HG03196 (cell line): ENCODE data around the gene PAK5.

Experiments used
- ATAC-seq: cut with Tn5 transposase; IDR thresholded peaks from one replicate; pipeline ENCODE4 v1.9.1; 2021; ENCODE audit not compliant: unreplicated experiment

The PAK5 gene

DNA sequence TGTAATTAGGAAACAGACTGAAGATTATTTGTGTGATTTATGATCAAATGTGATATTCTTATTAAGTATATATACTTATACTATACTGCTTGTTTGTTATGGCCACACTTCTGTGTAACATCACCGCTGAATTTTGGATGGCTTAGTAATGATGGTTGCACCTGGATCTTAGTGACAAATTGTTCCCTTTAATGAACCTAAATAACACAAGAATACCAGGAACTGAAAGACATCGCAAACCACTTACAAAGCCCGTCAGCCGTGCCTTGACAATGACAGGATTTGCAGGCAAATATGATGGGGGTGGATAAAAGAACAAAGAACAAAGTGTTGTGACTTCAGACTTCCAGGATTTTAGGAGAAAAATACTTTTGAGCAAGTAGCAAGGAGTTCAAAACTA lies 257.4 kb downstream of the PAK5 start:
- no peak for ATAC-seq

DNA sequence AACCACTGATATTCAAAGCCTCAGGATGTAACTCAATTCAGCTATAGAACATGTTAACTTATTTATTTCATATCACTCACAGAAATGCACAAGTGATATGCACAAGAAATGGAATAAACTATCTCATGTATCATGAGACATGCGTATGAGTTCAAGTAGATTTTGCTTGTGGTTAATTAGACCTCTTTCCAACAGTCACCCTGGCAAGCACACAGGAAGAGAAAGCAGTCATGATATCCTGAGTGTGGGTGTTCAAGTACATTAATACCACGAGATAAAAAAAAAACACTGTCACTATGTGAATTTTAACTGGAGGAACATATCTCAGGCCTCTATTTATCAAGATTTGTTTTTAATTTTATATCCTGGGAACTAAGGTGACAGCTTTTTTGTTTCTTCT lies 260.3 kb downstream of the PAK5 start:
- no peak for ATAC-seq

DNA sequence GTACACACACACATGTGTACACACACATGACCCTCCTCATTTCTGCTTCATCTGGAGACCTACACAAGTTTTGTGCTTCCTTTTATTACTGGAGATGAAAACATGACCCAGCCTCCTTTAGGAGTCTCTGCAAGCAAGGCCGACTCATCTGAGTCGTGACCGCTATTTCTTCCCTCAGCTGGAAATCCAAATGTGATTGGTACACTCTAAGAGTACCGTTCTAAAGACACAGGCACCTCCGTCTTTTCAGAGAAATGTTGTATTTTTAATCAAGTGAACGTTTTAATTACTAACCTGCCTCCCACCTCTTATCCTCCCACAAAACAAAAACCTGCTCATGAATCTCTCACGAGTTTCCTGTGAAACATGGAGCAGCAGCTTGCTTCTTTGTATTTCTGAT lies 261.5 kb downstream of the PAK5 start:
- ATAC-seq = no peak

DNA sequence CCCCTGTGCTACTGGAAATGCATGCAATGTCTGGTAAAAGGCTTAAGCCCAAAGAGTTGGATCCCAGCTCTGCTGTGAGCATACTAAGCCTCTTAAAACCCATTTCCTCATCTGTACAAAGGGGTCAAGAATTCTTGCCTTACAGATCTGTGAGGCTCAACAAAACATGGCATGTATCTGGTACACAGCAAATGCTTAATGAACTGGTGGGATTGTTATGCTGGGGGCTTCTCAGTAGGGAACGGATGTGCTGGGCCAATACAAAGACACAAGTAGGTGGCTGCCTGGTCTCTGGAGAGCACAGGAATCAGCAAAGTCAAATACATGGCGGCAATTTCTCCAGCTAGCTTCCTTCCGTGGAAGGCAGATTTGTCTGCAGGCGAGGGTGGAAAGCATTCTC lies 262.2 kb downstream of the PAK5 start:
- no peak for ATAC-seq

DNA sequence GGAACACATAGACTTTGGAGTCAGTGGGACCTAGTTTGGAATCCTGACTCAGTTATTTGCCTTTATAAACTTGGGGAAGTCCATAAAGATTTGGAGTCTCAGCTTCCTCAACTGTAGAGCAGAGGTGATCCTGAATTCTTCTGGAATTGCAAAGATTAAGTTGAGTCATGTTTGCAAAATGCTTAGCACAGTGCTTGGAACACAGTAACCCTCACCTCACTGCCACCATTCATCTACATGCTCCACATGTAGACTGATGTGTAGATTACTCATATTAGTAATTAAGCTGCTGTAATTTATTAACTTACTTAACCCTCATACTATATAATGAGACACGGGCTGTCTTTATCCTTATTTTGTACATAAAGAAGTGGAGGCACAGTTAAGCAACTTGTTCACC lies 263.0 kb downstream of the PAK5 start:
- ATAC-seq = no peak

DNA sequence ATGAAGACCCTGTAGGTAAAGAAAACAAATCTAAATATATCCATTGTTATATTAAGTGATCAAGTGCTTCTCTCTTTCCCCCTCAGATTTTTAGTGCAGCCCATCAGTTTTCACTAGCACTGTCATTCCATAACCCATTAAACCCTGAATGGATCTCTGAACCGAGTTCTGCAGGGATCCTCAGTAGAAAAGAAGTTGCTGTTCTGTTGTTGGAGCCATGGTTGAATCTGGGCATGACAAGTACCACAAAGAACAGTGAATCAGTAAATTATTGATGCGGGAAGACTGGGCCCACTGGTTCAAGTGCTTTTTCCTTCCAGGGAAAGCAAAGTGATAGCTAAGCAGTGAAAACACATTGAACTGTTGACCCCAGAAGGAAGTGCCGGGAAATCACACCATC lies 264.1 kb downstream of the PAK5 start:
- no peak for ATAC-seq

DNA sequence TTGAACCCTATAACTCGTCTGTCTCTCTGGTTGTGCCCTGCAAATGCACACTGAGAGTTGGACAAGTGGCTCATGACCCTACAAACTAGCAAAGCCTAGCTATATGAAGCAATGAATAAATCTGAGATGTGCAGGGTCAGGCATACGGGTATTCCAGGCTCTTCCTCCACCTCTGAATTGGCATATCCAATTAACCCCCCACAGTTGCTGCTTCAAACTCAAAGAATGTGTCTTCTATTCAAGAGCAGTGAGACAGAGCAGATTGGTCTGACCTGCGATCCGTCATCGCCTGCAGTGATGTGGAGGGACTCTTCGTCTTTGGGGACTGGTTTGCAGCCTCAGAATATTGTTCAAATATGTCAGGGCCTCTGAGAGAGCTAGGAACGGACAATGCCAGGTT lies 264.7 kb downstream of the PAK5 start:
- ATAC-seq = no peak

DNA sequence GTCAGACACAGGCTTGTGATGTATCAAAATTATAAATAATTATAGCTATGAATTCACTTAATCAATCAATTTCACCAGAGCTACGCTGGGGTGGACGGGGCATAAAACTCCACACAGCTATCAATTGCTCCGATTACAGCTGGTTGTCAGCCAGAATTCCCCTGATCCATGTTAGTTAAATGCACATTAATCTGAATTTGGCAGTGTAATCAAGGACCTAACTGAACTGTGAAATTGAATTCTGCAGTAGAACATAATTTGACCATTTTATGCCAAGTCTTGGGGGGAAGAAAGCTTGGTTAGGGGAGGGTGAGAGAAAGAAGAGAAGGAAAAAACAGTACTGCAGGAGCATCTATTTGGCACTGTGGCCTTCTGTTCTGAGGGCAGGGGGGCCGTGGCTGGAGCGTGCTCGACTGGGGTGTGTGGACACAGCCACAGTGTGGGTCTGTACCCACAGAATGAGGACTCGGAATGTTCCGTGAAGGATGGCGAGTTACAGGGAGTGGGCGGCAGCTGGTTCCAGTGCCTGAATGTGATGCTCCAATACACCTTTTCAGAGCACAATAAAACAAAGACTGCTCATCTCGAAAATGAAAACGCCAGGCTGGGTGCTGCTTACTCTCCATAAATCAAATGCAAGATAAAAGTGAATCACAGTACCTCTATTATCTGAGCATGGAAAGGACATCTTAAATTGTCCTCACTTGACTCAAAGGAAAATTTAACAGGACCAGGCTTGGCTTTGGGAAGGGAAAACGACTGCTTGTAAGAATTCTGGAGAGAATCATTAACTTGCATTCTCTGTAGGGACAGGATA lies 265.3 kb downstream of the PAK5 start:
- no peak for ATAC-seq

DNA sequence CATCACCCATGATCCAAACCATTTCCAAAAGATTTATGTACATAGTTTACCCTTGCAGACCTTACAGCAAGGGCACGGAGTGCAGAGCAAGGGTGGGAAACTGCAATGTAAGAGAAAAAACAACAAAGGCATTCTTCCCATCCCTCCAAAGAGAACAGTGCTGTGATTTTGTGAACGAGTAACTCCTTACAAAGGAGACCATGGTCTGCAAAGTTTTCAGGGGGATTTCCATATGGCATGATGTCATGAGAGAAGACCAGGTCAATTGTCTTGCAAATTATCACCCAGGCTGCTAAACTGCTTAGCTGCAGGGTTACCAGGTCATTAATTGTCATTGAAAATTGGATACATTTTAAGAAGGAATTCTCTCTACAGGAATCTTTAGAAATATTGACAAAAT lies 266.2 kb downstream of the PAK5 start:
- ATAC-seq = no peak

DNA sequence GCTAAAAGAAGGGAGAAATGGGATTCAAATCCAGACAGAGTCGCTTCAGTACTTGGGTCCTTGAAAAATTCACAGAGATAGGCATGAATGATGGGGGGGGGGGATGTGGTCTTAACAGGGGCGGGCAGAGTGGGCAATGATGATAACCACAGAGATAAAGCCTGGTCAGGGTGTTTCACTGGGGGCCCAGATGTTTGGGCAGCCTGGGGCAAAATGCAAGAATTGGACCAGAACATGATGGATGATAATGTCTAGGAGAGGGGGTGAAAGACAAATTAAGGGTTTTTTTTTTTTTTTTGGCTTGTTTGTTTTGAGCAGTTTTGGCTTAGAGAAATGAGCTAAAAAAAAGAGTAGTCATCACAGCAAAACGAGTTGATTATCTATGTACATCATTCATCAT lies 267.1 kb downstream of the PAK5 start:
- ATAC-seq = no peak

DNA sequence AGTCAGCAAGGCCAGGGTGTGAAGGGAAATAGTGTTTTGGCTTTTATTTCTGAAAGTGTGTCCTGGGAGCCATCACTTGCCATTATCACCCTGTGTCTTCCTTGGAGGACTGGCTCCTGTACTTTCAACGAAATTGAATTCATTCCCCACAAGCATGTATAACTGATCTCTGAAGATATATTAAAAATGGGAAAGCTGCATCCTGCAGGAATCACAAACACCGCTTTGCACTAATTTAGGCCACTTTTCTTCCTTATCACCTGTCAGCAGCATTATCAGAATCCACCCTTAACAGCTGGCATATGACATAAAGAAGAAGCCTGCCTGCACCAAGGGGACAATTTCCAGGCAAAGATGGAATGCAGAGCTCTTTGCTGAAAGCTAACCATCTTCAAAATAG lies 268.3 kb downstream of the PAK5 start:
- ATAC-seq = no peak

DNA sequence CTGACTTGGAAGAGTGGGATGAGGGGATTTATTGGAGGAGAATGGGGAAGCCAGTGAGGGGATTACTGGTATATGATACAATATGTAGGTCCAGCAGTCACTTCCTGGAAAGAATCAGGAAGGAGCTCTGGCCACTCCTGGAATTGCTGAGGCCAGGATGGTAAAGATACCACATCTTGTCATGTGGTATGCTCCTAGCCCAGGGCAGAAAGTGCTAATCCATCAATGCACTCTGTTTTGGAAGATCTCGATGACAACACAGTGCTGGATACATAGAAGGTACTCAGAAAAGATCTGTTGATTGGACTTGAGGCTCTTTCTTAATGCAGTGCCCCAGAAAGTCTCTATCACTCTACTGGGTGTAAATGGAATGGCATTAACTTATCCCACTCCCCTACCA lies 271.9 kb downstream of the PAK5 start:
- ATAC-seq = no peak

DNA sequence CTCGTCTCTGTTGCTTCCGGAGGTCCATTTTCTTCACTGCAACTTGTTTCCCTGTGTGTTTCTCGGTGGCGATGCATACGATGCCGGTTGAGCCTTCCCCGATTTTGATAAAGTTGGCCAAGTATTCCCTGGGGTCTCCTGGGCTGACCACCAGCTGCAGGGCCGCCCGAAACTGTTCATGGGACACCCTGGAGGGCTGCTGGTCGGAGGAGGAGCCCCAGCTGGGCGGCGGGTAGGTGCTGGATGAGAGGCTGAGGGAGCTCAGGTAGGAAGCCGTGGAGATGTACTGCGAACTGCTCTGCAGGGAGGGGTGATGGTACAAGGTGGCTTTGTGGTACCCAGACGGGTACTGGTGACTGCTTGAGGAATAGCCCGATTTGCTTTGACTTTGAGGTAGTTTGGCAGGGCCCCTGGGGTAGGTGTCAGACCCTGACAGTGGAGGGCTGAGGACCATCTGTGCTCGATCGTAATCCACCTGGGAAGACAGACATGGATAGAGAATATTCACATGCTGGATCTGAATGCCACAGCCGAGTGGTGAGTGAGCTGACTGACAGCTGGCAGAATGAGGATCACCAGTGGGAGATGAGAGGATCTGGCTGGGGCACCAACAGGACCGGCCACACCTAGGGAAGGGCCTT lies 272.8 kb downstream of the PAK5 start:
- no peak for ATAC-seq

DNA sequence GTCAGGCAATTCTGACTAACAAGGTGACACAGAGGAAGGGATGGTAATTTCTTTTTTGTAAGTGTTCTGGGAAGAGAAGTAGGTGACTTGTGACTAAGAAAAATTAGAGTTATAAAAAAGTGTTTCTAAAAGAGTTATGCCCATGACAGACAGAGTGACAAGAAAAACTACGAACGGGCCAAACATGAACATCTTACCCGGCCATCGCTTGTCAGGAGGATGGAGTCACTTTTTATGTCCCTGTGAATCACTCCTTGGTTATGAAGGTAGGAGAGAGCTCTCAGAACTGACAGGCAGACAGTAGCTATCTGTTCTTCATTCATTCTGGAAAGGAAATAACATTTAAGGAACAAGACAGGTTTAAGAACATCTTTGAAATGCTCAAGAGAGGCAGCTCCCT lies 281.5 kb downstream of the PAK5 start:
- ATAC-seq = no peak

DNA sequence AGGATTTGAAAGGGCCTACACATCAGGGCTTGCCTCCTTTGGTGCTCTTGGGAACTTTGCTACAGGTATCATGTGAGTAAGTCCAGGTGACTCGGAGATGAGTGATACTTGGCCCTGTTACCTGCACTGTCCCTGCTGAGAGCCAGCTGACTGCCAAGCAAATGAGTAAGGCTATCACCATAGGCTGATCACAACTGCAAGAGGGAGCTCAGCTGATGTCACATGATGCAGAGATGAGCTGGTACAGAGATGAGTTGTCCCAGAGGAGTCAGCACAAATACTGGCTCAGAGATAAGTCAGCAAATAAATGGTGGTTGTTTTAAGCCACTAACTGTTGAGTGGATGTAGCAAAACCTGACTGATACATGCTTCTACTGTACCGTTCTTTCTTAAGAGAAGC lies 283.1 kb downstream of the PAK5 start:
- no peak for ATAC-seq

DNA sequence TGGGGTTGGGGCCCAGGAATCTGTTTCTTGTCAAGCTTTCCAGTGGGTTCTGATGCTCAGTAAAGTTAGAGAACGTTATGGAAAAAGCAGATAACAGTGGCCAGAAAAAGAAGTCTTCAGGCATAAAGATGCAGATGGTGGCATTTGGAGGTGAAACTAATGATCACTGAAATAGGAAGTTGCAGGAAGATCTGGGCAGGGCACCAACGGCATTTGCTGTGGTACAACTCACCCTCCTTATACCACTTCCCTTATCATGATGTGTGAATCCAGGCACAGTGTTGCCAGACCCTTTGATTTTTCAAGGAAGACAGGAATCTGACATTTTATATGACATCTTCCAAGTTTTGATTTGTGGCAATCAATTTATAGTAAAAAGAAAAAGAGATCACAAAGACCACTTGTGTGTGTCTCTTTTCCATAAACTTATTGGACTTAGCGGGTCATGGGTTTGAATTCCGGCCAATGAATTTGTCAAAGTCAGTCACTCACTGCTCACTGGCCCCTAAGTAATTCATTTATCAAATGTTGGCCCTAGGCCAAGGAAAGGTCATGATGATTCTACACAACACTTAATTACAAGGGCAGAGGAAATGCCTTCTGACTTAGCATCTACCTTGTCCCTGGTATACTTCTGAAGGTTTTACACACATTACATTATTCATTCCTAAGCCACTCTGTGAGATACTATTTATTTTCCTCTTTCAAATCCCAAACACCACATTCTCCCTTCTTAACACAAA lies 286.9 kb downstream of the PAK5 start:
- ATAC-seq = no peak

DNA sequence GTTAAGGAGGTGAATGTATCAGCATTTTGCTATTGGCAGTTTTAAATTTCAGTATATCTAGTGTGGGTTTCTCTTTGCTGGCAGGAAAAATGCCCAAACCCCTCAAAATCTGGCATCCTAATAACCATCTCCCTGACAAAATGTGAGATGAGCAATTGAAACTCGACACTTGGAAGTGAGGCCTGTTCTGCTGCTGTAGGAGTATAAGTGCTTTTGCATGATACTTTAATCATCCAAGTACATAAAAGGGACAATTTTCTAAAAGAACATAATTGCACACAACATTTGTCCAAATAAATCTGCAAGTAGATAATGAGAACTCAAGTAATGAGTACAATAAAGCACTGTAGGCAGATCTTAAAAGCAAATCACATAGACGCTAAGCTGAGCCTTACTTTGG lies 288.0 kb downstream of the PAK5 start:
- no peak for ATAC-seq

DNA sequence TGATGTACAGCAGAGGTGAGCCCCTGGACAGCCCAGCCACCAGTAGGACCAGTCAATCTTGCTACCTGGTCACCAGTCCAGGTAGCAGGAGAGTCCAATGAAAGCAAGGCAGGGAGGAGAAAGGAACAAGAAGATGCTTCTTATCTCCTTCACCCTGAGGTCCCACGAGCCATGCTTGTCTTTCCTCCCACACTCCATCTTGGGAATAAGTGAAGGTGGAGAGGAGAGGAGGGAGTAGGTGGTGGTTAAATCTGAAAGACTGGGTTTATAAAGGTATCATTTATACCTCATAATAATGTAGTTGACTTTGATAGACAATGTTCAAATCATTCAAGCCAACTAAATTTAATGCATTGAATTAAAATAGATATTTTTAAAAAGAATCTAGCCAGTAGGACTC lies 288.6 kb downstream of the PAK5 start:
- no peak for ATAC-seq

DNA sequence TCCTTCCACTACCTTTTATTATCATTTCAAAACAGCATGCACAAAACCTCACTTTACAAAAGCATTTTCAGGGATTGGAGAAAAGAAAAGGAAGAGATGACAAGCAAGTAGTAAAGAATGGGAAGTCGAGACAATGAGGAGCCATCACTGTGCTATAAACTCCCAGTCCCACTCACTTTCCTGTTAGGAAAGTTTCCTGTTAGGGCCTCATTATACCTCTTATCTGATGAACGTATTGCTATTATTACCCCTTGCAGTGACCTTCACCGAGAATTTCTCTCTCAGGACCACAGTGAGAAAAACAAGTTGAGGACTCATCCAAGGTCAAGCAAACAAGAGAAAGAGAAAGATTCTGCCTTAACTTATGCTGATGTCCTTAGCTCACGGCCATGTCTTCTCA lies 295.7 kb downstream of the PAK5 start:
- ATAC-seq = no peak

DNA sequence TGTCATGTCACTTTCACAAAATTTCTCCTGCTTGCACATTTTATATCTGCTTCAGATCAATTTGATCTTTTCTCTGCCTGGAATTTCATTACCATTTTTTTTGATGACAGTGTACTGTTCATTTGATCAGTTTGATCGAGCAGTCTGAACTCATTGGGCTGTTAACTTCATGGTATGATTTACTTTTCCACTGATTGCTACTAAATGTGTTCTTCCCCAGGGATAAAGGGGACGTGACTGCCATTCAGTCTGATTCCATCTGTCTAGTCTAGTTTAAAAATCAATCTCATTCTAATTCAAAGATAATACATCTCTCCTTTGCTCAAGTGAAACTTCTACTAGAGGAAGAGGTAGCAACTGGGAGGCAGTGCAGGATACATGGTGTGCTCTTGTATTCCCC lies 303.4 kb downstream of the PAK5 start:
- no peak for ATAC-seq

DNA sequence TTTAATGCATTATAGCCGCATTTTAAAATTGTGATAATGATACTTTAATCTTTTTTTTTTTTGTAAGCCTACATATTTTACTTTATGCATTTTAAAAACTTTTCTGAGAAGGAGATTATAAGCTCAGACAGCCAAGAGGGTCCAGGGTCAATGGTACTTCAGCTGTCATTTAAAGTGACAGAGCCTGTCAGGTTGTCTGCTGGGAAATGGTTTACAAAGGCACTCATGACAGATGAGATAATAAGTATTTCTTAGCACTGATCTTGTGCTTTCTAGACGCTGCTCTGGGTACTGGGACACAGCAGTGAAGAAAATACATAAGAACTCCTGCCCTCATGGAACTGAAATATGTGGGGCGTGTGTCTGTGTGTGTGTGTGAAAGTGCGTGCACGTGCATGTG lies 304.9 kb downstream of the PAK5 start:
- no peak for ATAC-seq
